ENCODE data around the gene FCHO2.
"Not testable (repeated sequence)": the region's sequence is repeated elsewhere in the genome, so short reads cannot be mapped to it uniquely, and the experiment has no call there.

GRCh38 chr5:72932686-72933085 lies 23.2 kb upstream of the FCHO2 start:
- TF ChIP-seq, protein P1, sequence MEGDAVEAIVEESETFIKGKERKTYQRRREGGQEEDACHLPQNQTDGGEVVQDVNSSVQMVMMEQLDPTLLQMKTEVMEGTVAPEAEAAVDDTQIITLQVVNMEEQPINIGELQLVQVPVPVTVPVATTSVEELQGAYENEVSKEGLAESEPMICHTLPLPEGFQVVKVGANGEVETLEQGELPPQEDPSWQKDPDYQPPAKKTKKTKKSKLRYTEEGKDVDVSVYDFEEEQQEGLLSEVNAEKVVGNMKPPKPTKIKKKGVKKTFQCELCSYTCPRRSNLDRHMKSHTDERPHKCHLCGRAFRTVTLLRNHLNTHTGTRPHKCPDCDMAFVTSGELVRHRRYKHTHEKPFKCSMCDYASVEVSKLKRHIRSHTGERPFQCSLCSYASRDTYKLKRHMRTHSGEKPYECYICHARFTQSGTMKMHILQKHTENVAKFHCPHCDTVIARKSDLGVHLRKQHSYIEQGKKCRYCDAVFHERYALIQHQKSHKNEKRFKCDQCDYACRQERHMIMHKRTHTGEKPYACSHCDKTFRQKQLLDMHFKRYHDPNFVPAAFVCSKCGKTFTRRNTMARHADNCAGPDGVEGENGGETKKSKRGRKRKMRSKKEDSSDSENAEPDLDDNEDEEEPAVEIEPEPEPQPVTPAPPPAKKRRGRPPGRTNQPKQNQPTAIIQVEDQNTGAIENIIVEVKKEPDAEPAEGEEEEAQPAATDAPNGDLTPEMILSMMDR (IDR thresholded peaks at IDR 0.05): not testable (repeated sequence)
- TF ChIP-seq POLR2A (IDR thresholded peaks at IDR 0.05): not testable (repeated sequence)
